Transverse colon (tissue), 3 donors: ENCODE data around the gene HSP90AA1.

Experiments used
- EP300 ChIP-seq: sonication (generic); formaldehyde crosslinking; IDR thresholded peaks from one replicate; pipeline ENCODE4 v1.6.1; 2017; ENCODE audit warnings: antibody characterized with exemption, low read depth
- POLR2A ChIP-seq: fragments of 450-650 bp; IDR thresholded peaks from one replicate; pipeline ENCODE4 v1.6.1; 2016; ENCODE audit warnings: antibody characterized with exemption, mild to moderate bottlenecking, moderate library complexity
- TF ChIP-seq, protein P1 (sequence below), 5 experiments: fragments of 200-600 bp in 3 of 5; fragments of 450-650 bp in 2 of 5; sonication (generic) in 3 of 5; IDR thresholded peaks; 1 replicate in 2 of 5; 2 replicates in 3 of 5; pipeline ENCODE4 v1.5.1; 2016 to 2017; ENCODE audit warnings: antibody characterized with exemption in 5 of 5, inconsistent platforms in 3 of 5, mild to moderate bottlenecking in 2 of 5, moderate library complexity in 1 of 5

DNA sequence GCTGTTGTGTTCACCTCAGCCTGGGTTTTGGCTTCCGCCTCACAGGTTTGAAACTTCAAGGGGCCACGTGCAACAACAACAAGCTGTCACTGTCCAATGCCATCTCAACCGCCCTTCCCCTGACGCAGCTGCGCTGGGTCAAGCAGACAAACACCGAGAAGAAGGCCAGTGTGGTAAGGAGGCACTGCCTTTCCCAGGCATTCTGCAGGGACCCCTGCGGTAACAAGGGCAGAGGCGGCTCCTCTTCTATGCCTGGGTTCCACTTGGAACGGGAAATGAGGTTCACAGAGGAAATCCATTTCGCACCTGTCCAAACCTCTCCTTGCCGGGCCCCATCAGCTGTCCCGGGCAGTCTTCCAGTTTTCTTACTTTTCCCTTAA lies 36.8 kb downstream of the HSP90AA1 start:
- TF ChIP-seq, protein P1, sequence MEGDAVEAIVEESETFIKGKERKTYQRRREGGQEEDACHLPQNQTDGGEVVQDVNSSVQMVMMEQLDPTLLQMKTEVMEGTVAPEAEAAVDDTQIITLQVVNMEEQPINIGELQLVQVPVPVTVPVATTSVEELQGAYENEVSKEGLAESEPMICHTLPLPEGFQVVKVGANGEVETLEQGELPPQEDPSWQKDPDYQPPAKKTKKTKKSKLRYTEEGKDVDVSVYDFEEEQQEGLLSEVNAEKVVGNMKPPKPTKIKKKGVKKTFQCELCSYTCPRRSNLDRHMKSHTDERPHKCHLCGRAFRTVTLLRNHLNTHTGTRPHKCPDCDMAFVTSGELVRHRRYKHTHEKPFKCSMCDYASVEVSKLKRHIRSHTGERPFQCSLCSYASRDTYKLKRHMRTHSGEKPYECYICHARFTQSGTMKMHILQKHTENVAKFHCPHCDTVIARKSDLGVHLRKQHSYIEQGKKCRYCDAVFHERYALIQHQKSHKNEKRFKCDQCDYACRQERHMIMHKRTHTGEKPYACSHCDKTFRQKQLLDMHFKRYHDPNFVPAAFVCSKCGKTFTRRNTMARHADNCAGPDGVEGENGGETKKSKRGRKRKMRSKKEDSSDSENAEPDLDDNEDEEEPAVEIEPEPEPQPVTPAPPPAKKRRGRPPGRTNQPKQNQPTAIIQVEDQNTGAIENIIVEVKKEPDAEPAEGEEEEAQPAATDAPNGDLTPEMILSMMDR (IDR thresholded peaks at IDR 0.05) = no peak
- no peak for TF ChIP-seq EP300
- no peak for TF ChIP-seq POLR2A
